Kidney glomerular epithelial cell (primary cell): ENCODE data around the gene POU6F1.
"Not testable (repeated sequence)": the region's sequence is repeated elsewhere in the genome, so short reads cannot be mapped to it uniquely, and the experiment has no call there.

ENCODE experiments used
- DNase-seq: peaks from one replicate; lab custom pipeline; 2025; lab: John Stamatoyannopoulos, UW

The POU6F1 gene

DNA sequence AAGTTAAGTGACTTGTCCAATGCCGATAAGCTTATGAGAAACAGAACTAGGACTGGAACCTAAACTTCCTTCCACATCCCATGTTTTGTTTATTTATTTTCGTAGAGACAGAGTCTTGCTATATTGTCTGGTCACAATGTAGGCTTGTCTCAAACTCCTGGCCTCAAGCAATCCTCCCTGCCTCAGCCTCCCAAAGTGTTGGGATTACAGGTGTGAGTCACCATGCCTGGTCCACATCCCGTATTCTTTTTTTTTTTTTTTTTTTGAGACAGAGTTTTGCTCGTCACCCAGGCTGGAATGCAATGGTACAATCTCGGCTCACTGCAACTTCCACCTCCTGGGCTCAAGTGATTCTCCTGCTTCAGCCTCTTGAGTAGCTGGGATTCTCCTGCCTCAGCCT lies 9.2 kb upstream of the POU6F1 start:
- DNase-seq, result not testable (repeated sequence)

DNA sequence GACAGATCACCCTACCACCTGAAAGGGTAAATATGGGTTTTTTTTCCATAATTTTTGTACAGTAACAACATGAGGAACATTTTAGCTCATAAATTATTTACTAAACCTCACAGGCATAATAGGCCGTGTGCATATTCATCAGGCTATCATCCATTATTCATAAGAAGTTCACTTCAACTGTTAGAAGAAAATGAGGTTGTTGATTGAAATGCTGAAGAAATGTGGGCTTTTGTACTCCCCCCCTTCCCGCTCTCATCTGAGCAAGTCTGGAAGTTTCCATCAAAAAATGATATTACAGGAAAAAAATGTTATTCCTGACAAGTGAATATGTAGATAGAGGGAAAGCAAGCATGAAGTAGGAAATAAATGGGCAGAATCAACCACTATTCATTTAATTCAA lies 7.9 kb upstream of the POU6F1 start:
- no peak for DNase-seq

DNA sequence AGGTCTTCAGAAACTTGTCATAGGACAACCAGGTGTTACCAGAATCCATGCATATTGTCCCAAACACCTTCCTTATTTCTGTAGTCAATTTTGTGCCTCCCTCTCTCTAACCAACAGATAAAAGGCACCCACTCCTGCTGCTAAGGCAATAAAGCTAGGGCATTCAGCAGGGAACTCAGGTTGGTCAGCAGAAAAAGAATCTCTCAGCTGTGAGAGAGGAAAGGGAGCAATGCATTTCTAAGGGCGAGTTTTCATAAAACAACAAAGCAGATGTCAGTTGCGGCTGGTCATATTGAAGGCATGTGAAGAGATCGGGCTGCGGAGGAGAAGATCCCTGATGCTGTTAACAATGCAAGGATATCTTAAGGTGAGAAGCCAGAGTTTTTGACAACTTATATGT lies 7.4 kb upstream of the POU6F1 start:
- no peak for DNase-seq

DNA sequence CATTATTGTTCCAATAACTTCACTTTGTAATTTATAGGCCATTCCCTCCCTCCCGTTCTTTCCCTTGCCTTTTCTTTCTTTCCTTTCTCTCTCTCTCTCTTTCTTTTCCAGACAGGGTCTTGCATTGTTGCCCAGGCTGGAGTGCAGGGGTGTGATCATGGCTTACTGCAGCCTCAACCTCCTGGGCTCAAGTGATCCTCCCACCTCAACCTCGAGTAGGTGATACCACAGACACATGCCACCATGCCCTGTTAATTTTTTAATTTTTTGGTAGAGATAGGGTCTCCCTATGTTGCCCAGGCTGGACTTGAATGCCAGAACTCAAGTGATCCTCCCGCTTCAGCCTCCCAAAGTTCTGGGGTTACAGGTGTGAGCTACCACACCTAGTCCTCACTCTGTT lies 6.8 kb upstream of the POU6F1 start:
- DNase-seq, result no peak

DNA sequence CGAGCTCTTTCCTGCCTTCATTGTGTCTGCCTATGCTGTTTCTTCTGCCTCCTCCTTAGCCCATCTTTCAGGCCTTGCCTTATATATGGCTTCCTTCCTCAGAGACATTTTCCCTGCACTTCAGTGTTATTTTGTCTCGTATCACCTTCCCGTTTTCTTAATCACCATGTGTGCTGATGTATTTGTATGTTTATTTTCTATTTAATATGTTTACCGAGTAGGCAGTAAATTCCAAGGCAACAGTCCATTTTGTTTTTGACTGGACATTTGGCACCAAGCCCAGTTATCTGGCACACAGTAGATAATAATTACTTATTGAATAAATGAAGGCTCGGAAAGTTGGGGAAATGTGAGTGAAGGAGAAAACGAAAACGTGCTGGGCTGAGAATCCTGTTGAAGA lies 4.6 kb upstream of the POU6F1 start:
- no peak for DNase-seq

DNA sequence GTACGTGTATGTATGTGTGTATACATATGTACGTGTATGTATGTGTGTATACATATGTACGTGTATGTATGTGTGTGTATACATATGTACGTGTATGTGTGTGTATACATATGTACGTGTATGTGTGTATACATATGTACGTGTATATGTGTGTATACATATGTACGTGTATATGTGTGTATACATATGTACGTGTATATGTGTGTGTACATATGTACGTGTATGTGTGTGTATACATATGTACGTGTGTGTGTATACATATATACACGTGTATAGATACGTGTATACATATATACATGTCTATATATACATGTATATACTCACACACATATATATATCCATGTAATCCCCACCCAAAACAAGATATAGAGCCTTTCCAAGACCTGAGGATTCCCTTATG lies 2.0 kb upstream of the POU6F1 start:
- not testable (repeated sequence) for DNase-seq

DNA sequence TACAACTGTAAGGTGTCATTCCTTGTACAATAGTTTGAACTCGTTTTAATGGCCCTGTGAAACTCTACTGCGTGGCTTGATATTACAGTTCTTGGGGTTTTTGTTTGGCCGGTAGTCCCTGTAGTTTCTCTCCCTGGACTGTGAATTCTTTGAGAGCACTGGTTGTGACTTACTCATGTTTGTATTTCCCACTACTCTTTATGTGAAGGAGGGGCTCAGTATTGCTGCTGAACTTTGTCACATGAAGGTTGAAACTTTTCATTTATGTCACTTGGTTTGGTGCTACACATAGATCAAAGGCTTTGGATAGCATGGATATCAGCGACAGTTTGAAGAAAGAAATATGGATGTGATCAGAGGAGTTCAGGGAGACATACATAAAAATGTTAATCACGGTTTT lies 1.5 kb upstream of the POU6F1 start:
- no peak for DNase-seq

DNA sequence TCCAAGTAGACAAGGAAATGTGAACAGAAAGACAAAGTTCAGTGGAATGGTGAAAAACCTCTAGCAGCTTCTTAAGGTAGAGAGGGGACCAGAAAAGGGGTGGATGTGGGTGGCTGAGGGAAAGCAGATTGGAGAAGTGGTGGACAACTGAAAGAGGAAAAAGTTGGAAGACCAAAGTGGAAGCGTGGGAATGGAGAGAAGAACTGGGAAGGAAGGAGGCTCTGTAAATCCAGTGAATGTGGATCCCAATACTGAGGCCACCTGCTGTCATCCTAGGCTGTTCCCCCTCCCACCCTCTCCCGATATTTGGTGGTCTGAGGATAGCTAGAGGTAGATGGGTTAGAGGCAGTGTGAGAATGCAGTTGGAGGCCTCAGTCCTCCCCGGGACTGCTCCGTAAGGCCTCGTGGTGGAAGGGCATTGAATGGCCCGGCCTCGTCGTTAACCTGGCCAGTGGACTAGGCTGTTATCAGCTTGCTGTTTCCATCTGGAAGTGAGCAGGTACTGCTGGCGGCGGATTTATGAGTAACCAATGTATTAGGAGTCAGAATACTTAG lies 822 bp upstream of the POU6F1 start:
- DNase-seq, result no peak

DNA sequence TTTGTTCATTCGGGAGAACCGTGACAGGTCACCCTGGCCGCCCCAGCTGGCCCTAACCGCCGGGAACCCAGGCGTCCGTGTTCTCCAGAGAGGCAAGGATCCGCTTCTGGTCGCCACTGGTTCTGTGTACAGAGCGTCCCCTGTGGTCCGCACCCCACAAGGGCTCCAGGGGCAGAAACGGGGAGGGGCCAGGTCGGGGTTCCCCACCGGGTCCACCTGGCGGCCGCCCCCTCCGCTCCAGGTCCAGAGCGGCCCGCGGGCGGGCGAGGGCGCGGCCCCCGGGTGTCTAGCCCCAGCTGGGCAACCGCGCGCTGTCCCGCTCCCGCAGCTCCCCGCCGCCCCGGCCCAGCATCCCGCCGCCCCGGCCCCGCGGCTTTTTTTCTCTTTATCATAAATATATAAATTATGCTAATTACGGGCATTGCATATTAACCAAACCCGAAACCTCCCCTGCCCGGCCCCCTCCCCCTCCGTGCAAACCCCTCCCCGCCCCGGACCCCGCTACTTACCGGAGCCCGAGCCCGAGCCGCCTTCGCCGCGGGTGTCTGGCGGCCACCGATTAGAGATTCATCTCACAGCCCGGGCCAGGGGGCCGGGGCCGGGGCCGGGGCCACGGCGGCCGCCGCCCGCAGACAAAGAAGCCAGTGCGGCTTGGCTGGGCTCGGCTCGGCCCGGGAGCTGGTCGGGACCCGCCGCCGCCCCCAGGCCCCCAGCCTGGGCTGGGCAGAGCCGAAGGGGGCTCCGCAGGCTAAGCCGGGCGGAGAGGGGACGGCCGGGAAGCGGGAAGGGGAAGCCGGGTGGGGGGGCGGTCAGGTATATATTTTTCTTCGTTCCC lies 512 bp downstream of the POU6F1 start:
- no peak for DNase-seq

DNA sequence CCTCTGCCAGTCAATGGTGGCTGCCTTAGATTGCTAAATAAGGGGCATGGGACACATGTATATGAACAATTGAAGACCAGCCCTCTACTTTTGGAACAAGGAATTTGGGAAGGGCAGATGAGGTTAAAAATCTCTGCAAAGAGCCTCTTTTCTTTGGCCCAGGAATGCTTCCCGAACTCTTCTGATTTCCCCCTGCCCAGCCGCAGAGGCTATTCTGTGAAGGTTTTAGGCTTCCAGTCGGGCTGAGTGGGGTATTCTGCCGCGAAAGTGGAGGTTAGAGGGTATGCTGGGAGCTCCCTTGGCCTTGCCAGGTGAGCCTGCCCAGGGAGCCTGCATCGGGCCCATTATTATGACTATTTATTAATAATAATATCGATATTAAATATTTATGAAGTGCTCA lies 1.2 kb downstream of the POU6F1 start:
- DNase-seq, result no peak

DNA sequence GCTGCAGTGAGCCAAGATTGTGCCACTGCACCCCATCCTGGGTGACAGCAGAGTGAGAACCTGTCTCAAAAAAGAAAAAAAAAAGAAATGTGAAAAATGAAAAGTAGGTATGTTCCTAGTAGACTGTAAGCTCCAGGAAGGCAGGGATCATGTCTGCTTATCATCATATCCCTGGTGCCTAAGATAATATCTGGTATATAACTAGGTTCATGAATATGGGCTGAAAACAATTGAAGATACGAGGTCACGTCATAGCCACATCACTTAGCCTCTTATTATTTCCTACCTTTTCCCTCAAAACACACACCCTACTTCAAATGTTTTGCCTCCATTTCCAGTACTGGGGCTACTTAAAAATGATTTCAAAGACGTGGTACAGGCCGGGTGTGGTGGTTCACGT lies 3.0 kb downstream of the POU6F1 start:
- DNase-seq, result no peak

DNA sequence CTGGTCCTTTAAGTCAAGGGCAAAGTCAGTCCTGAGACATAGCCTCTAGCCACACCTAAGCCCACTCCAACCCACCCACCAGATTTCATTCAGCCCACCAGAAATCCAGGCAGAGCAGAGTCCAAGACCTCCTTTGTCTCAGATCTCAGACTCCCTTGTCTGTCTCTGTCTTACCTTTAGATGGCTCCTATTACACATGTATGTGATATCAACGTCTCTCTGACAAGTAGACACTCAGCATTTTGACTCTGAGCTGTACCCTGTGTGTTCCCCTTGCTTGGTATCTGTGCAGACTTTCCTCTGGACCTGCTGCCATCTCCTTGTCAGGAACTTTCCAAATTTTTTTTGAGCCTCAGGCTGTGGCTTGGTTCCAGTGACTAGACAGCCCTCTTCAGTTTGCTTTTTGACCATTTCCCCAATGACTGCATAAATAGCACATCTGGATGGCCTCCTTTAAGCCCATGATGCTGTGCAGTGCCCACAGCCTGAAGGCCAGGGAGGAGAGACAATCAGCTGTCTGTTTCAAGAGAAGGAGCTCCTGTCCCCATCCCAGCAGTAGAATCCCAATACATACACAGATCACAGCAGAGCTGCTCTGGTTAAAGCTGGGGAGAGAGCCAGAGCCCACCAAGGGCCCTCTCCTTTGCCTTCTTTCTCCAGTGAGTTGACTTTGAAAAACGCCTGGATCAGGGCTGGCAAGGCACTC lies 7.0 kb downstream of the POU6F1 start:
- DNase-seq, result no peak

DNA sequence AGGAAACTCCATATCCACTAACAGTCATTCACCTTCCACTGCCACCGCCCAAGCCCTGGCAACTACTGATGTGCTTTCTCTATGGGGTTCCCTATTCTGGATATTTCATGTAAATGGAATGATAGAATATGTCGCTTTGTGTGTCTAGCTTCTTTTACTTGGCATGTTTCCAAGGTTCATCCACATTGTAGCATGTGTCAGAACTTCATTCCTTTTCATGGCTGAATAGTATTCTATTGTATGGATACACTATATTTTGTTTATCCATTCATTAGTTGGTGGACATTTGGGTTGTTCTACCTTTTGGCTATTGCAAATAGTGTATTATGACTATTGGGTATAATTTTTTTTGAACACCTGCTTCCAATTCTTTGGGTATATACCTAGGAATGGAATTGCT lies 8.6 kb downstream of the POU6F1 start:
- DNase-seq, result no peak

DNA sequence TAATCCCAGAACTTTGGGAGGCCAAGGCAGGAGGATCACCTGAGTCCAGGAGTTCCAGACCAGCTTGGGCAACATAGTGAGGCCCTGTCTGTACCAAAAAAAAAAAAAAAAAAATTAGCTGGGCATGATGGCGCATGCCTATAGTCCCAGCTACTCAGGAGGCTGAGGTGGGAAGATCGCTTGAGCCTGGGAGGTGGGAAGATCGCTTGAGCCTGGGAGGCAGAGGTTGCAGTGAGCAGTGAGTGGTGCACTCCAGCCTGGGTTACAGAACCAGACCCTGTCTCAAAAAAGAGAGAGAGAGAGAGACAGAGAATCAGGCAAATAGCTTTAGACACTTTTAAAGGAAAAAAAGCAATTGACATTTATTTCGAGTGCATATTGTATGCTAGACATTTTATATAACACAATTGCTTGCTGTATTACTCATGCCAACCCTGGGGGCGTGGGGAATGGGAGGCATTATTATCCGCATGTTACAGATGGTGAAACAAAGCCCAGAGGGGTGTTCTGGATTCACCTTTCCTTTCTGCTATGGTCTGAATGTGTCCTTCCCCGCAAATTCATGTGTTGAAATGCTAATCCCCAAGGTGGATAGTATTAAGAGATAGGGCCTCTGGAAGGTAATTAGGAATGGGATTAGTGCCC lies 9.7 kb downstream of the POU6F1 start:
- DNase-seq, result no peak

DNA sequence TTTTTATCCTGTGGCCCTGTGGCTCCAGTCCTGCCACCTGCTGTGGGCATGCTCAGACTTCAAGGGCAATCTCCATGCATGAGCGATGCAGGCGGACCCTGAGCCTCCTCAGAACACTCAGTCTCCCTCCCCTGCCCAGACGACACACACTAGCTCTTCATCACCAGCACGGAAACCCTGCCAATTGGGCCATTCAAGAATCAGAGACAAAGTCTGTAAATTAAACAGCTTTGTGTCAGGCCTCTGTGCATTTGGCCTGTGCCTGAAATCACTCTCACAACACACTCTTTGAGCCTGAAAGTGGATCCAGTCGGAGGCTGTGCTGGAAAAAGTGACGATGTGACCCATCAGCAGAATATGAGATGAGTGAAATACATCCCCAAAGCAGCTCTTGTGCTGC lies 12.5 kb downstream of the POU6F1 start:
- DNase-seq, result no peak

DNA sequence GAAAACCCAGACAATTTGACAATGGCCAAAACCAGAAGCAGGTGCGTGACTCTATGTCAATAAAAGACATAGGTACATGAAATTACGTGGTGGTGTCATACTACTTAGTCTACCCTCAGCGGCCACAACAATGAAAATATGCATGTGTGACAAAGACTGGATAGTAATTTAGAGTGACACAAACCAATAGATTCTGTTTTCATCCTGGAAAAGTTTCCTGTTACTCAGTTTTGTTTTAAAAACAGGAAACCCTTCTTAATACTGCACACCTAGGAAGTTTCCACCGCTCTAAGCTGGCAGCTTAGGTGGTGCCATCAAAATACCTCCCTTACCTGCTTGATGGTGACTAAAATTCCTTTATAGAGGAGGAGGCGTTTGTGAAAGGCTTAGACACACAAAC lies 15.1 kb downstream of the POU6F1 start:
- no peak for DNase-seq

DNA sequence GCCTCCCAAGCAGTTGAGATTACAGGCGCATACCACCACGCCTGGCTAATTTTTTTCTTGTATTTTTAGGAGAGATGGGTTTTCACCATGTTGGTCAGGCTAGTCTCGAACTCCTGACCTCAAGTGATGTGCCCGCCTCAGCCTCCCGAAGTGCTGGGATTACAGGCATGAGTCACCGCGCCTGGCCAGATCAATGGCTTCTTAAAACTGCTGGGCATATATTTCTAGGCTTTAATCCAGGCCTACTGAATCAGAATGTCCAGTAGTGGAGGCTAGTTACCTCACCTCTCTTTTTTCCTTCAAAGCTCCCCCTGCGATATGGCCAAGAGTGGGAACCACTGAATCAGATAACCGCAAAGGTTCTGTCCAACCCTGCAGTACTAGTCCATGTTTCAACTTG lies 17.1 kb downstream of the POU6F1 start:
- DNase-seq, result no peak

DNA sequence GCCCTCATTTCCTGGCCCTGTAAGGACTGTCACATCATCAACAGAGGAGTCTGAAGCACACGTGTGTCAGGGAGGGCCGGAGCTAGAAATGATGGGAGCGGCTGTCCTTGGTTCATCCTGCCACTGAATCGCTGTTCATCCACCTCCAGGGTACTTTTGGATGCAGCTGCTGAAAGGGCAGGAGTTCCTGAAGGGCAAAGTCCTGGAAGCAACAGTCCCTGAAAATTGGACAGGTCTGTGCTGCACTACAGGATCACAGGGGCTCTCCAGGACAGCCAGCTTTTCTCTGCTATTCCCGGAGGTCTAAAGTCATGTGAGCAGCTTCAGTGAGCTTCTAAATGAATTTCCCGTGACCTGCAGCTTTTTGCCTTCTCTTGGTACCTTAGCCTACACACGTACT lies 17.7 kb downstream of the POU6F1 start:
- no peak for DNase-seq

DNA sequence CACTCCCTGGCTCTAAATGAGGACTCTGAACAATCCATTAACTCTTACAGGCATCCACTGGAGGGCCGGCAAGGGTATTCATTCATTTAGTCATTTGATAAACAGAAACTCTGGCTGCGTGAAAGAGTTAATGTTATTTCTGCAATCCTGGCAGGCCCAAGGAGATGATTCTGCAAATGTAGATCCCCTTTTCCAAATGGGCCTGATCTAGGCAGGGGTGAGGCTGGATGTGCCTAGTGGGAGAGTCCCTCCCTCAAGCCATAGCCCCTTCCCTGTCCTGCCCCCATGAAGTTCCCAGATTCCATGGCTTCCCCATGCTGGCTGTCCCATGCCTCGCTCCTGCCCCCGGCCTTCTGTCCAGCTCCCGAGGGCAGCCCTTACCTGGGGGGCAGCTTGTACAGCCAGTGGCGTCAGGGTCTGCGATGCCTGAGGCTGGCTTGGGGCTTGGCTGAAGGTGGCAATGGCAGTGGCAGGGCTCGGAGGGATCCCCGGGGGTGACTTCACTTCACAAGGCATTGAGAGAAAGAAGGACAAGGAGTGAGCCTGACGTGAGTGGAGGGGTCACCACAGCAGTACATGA lies 18.4 kb downstream of the POU6F1 start:
- no peak for DNase-seq

DNA sequence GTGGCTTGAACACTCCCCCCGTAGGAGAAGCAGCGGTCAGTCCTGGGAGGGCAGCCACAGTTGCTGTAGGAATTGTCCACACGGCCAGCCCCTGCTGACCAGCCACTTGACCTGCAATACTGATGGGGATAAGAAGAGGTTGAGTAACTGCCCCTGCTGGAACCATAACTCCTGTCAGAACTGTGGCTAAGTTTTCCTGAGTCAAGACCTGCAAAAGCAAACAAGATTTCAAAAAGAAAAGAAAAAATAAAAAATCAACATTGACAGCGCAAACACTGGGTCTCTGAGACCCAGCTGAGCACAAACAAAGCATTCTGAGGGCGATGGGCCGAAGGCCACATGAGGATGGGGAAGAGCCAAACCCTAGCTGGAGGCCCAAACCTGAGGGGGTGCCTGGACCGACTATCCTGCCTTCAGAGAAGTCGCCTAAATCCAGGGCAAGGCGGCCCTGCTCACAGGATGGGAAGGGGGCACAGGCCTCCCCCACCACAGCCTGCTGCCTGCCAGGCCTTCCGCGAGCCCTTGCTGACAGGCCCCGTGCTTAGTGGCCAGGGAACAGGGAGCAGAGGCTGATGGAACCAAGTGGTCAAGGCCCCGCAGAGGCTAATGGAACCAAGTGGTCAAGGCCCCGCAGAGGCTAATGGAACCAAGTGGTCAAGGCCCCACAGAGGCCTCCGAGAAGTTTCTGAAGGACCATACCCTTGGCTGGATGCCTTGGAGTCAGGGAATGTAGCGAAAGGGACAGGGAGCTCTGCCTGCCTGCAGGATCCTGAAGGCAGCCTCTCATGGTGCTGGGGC lies 19.1 kb downstream of the POU6F1 start:
- no peak for DNase-seq

DNA sequence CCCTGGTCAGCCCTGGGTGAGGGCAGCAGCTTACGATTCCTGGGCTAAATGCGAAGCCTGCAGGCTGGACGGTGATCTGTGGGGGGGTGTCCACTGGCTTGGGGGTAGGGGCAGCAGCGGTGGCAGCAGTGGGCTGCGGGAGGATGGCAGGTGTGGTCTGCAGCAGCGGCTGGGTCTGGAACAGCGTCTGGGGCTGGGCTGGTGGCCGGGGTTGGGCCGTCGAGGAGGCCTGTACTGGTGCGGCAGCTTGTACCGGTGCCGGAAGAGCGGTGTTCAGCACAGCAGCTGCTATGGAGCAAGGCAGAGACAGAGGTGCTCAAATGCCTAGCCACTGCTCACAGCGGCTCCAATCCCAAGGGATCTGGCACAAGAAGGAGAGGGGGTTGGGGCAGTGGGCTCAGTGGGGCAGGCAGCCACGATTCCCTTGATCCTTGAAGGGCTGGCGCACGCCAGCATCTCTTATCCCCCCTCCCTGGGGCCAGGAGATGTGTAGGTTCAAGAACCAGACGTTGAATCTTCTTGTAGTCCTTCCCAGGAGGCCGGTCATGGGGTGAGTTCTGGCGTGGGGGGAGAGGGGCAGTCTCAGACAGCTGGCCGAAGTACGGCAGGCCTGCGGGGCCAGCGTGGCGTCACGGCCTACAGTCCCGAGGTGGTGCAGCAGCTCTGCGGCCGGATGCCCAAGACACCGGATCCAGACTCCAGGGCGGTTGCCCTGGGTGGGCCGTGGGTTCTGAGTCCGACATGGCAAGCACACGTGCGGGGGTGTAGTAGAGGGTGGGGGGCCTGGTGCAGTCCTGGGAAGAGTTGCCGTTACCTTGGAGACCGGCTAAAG lies 19.9 kb downstream of the POU6F1 start:
- DNase-seq, result no peak
